ENCODE results near the gene TRIM65. TPM values are rescaled to one million over a fixed set of nuclear protein-coding genes. Genes with fewer than 3 reads are reported as not detected.

The TRIM65 gene
- total RNA-seq, 1 donor from 2014 or later, result 21.1 TPM

GRCh38 chr17:75927286-75927922 lies 30.7 kb upstream of the TRIM65 start:
- peak; percentile 82 for DNase-seq (ENCODE audit: low read depth)
- Histone ChIP-seq H3K4me3 (ENCODE audit: low read depth, low read length) (no peak overlapping the region), H3K27me3 (ENCODE audit: control insufficient read depth, insufficient read depth, low read length) (no peaks in the 10 kb centered on the region), H3K36me3 (ENCODE audit: control insufficient read depth, insufficient read depth, low read length) (peaks cover 2% of the 10 kb centered on the region)
- TF ChIP-seq, protein P1, sequence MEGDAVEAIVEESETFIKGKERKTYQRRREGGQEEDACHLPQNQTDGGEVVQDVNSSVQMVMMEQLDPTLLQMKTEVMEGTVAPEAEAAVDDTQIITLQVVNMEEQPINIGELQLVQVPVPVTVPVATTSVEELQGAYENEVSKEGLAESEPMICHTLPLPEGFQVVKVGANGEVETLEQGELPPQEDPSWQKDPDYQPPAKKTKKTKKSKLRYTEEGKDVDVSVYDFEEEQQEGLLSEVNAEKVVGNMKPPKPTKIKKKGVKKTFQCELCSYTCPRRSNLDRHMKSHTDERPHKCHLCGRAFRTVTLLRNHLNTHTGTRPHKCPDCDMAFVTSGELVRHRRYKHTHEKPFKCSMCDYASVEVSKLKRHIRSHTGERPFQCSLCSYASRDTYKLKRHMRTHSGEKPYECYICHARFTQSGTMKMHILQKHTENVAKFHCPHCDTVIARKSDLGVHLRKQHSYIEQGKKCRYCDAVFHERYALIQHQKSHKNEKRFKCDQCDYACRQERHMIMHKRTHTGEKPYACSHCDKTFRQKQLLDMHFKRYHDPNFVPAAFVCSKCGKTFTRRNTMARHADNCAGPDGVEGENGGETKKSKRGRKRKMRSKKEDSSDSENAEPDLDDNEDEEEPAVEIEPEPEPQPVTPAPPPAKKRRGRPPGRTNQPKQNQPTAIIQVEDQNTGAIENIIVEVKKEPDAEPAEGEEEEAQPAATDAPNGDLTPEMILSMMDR (IDR thresholded peaks at IDR 0.05; ENCODE audit: insufficient read depth, low read length, severe bottlenecking), result peak; percentile 62
- FAIRE-seq, result peak; percentile 83

DNA sequence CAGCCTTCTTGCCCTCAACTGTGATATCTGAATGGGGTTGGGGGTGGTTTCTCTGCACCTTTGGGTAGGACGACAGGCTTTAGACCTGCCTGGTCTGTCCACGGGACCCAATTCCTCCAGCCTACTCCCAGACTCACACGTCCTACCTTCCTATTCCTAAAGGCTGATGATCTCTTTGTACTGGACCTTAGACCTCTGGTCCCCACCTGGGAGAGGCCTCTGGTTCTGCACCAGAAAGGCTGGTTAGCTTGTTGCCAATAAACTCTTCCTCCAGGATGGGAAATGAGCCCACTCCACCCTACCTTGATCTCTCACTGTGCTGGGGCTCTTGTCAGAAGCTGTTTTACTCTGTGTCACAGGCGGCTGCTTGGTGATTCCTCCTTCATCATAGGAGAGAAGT lies 29.7 kb upstream of the TRIM65 start:
- TF ChIP-seq, protein P1 (IDR thresholded peaks at IDR 0.05; ENCODE audit: insufficient read depth, low read length, severe bottlenecking), result no peak
- no peak overlapping the region for H3K4me3 ChIP-seq (ENCODE audit: low read depth, low read length)
- no peak for FAIRE-seq
- no peak for DNase-seq (ENCODE audit: low read depth)
- H3K36me3 ChIP-seq (ENCODE audit: control insufficient read depth, insufficient read depth, low read length), result peaks cover 2% of the 10 kb centered on the region
- H3K27me3 ChIP-seq (ENCODE audit: control insufficient read depth, insufficient read depth, low read length), result no peaks in the 10 kb centered on the region

- Histone ChIP-seq H3K36me3 (ENCODE audit: control insufficient read depth, insufficient read depth, low read length) (peaks cover 2% of the 10 kb centered on the region), H3K27me3 (ENCODE audit: control insufficient read depth, insufficient read depth, low read length) (no peaks in the 10 kb centered on the region), H3K4me3 (ENCODE audit: low read depth, low read length) (no peak overlapping the region)
- TF ChIP-seq, protein P1 (IDR thresholded peaks at IDR 0.05; ENCODE audit: insufficient read depth, low read length, severe bottlenecking), result no peak
- DNase-seq (ENCODE audit: low read depth) (no peak), FAIRE-seq (no peak)
Observed at GRCh38 chr17:75925912-75926311, 29.2 kb upstream of the TRIM65 start.

DNA sequence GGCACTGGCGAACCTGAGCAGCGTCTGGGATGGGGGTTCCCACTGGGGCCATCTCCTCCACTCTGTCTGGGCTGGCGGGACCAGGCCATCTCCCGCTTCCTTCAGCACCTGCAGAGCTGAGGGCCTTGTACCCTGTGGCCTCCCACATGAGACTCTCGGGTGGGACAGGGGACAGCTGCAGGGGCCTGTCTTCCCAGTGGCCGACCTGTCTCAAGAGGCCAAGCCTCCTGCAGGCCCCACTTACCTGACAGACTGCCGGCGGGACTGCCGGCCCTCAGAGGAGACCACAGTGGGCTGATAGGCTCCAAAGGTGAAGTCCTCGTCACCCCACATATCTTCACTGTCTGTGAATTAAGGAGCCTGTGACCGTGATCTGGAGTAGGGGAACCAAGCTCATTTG lies 28.4 kb upstream of the TRIM65 start:
- FAIRE-seq, result no peak
- Histone ChIP-seq H3K4me3 (ENCODE audit: low read depth, low read length) (no peak overlapping the region), H3K27me3 (ENCODE audit: control insufficient read depth, insufficient read depth, low read length) (no peaks in the 10 kb centered on the region), H3K36me3 (ENCODE audit: control insufficient read depth, insufficient read depth, low read length) (peaks cover 2% of the 10 kb centered on the region)
- TF ChIP-seq, protein P1 (IDR thresholded peaks at IDR 0.05; ENCODE audit: insufficient read depth, low read length, severe bottlenecking), result no peak
- DNase-seq (ENCODE audit: low read depth), result no peak

DNA sequence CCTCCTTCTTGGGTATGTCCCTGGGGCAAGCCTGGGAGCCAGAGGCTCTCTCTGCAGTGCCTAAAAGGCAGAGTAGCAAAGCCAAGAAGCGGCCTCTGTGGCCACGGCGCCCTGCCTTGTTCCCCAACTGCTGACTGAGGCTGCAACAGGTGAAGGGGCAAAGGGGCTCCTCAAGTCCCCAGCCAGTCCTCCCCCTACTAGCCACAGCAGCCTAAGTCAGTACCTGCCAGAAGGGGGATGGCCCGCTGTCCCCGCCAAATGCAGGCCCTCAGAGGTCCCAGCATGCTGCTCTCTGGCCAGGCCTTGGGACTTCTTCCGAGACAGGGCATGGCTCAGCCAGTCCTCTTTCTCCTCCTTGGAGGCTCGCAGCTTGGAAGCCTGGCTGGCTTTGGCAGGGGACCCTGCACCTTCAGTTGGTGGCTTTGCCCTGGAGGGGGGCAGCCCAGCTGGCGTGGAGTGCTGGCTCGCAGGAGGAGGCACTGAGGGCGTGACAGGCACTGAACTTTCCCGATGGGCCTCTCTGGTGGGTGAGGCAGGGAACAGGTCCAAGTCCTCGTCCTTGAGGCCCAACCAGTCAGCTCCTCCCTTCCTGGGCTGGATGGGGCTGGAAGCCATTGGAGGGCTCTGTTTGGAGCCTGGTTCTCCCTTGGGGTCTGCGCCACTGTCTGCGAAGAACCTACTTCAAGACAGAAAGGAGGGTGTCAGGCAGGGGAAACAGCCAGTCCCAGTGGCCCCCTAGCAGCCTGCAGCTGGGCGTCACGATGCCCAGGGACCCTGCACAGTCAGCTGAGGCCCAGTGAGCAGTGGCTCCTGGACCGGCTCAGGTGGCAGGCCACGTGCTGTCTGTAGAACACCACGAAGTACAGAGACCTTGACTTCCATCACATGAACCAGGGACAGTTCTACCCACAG lies 26.5 kb upstream of the TRIM65 start:
- no peak overlapping the region for H3K4me3 ChIP-seq (ENCODE audit: low read depth, low read length)
- DNase-seq (ENCODE audit: low read depth) (no peak), FAIRE-seq (no peak)
- H3K36me3 ChIP-seq (ENCODE audit: control insufficient read depth, insufficient read depth, low read length), result peaks cover 3% of the 10 kb centered on the region
- TF ChIP-seq, protein P1 (IDR thresholded peaks at IDR 0.05; ENCODE audit: insufficient read depth, low read length, severe bottlenecking), result no peak
- H3K27me3 ChIP-seq (ENCODE audit: control insufficient read depth, insufficient read depth, low read length), result no peaks in the 10 kb centered on the region
